Gastroesophageal sphincter (tissue), 4 donors: ENCODE data around the gene FYB1. TPM values are rescaled to one million over a fixed set of nuclear protein-coding genes. Genes with fewer than 3 reads are reported as not detected.

Source experiments
- ATAC-seq: fragments of 150-250 bp; one replicate; pipeline ENCODE4 v1.9.1; 2016; ENCODE audit warnings: mild to moderate bottlenecking, moderate library complexity
- H3K27ac ChIP-seq, 4 donors: fragments of 200-600 bp; sonication (generic) in 3 of 4; 1 replicate in 3 of 4; 2 replicates in 1 of 4; pipeline ENCODE4 v1.5.1; 2016 to 2019
- H3K27me3 ChIP-seq: fragments of 200-600 bp; sonication (generic); one replicate; pipeline ENCODE4 v1.5.1; 2019
- H3K36me3 ChIP-seq, 2 donors: fragments of 200-600 bp; sonication (generic); one replicate each; pipeline ENCODE4 v1.5.1; 2019; ENCODE audit warnings: control low read depth in 1 of 2
- H3K4me1 ChIP-seq, 3 donors: fragments of 200-600 bp; sonication (generic); 1 replicate in 2 of 3; 2 replicates in 1 of 3; pipeline ENCODE4 v1.5.1; 2016 to 2019; ENCODE audit warnings: control low read depth in 2 of 3
- H3K4me3 ChIP-seq, 2 donors: fragments of 200-600 bp; sonication (generic); one replicate each; pipeline ENCODE4 v1.5.1; 2019; ENCODE audit warnings: mild to moderate bottlenecking in 1 of 2, moderate library complexity in 1 of 2
- H3K9me3 ChIP-seq, 3 donors: fragments of 200-600 bp; sonication (generic); one replicate each; pipeline ENCODE4 v1.5.1; 2017 to 2019; ENCODE audit warnings: control low read depth in 2 of 3
- CTCF ChIP-seq, 4 experiments: fragments of 200-600 bp in 2 of 4; fragments of 450-650 bp in 2 of 4; sonication (generic) in 1 of 4; IDR thresholded peaks; one replicate each; pipeline ENCODE4 v1.5.1; 2017 to 2019; ENCODE audit warnings: antibody characterized with exemption in 4 of 4, mild to moderate bottlenecking in 2 of 4, moderate library complexity in 2 of 4
- EP300 ChIP-seq: sonication (generic); formaldehyde crosslinking; IDR thresholded peaks from one replicate; pipeline ENCODE4 v1.6.1; 2017; ENCODE audit warnings: antibody characterized with exemption, mild to moderate bottlenecking
- POLR2A ChIP-seq, 2 donors: fragments of 450-650 bp; IDR thresholded peaks; one replicate each; pipeline ENCODE4 v1.6.1; 2017; ENCODE audit warnings: antibody characterized with exemption in 2 of 2, mild to moderate bottlenecking in 2 of 2, moderate library complexity in 1 of 2
- POLR2AphosphoS5 ChIP-seq: sonication (generic); formaldehyde crosslinking; IDR thresholded peaks from one replicate; pipeline ENCODE4 v1.6.1; 2017; ENCODE audit warnings: antibody characterized with exemption
- WGBS, 2 donors: methylation state at CpG; one replicate each; pipeline ENCODE4 v1.1.5; 2018; ENCODE audit warnings: low coverage in 1 of 2; 5-methylcytosine and 5-hydroxymethylcytosine counted together
- total RNA-seq, 4 donors: library from RNA; depleted of rRNA; stranded (reverse); fragments of >200 nt; gene quantifications; one replicate each; pipeline ENCODE4 v1.1.0, GENCODE V29; 2016

Gene FYB1
- total RNA-seq, 4 donors from 2014 or later, result 2.5 to 9.3 (median 5.9) TPM

GRCh38 chr5:39108987-39109386 is 110.4 kb downstream of the FYB1 start:
- ATAC-seq, result no peak
- no peak overlapping the region for H3K27ac ChIP-seq
- no peak for TF ChIP-seq CTCF (IDR thresholded peaks at IDR 0.05)
- no peaks in the 10 kb centered on the region for H3K9me3 ChIP-seq
- no peaks in the 10 kb centered on the region for H3K4me1 ChIP-seq
- H3K4me3 ChIP-seq, result no peak overlapping the region
- no peaks in the 10 kb centered on the region for H3K36me3 ChIP-seq
- H3K27me3 ChIP-seq, result no peaks in the 10 kb centered on the region
- 48 to 65% methylated on average over 3 of the region's 3 CpGs for WGBS, 2 donors

- TF ChIP-seq POLR2A (IDR thresholded peaks at IDR 0.05), result no peak
- TF ChIP-seq CTCF (IDR thresholded peaks at IDR 0.05), result no peak
- no peak for TF ChIP-seq EP300
- TF ChIP-seq POLR2AphosphoS5, result no peak
Measured at GRCh38 chr5:39107350-39107749, 112.0 kb downstream of the FYB1 start.

GRCh38 chr5:39106322-39106721 is 113.0 kb downstream of the FYB1 start:
- Histone ChIP-seq H3K36me3 (no peaks in the 10 kb centered on the region), H3K27ac (no peak overlapping the region), H3K4me1 (no peaks in the 10 kb centered on the region), H3K9me3 (no peaks in the 10 kb centered on the region), H3K4me3 (no peak overlapping the region), H3K27me3 (no peaks in the 10 kb centered on the region)
- ATAC-seq, result no peak
- 29 to 30% methylated on average over 1 of the region's 1 CpG for WGBS, 2 donors
- TF ChIP-seq CTCF (IDR thresholded peaks at IDR 0.05) (peak in 1 of 4 experiments; percentile 16), POLR2AphosphoS5 (no peak)

More at GRCh38 chr5:39107350-39107749, 112.0 kb downstream of the FYB1 start:
- no peaks in the 10 kb centered on the region for H3K9me3 ChIP-seq
- no peaks in the 10 kb centered on the region for H3K27me3 ChIP-seq
- no peak overlapping the region for H3K4me3 ChIP-seq
- H3K36me3 ChIP-seq, result no peaks in the 10 kb centered on the region
- no peak overlapping the region for H3K27ac ChIP-seq
- no peaks in the 10 kb centered on the region for H3K4me1 ChIP-seq
- no peak for ATAC-seq

- Histone ChIP-seq H3K4me3 (no peak overlapping the region), H3K9me3 (no peaks in the 10 kb centered on the region), H3K27ac (no peak overlapping the region), H3K27me3 (no peaks in the 10 kb centered on the region), H3K36me3 (no peaks in the 10 kb centered on the region), H3K4me1 (no peaks in the 10 kb centered on the region)
- no peak for TF ChIP-seq EP300
- no peak for TF ChIP-seq CTCF (IDR thresholded peaks at IDR 0.05)
- TF ChIP-seq POLR2AphosphoS5, result no peak
- TF ChIP-seq POLR2A (IDR thresholded peaks at IDR 0.05), result no peak
- WGBS, 2 donors, result 63 to 86% methylated on average over 1 of the region's 1 CpG
- no peak for ATAC-seq
Measured at GRCh38 chr5:39104221-39104620, 115.1 kb downstream of the FYB1 start.

GRCh38 chr5:39102684-39103155 is 116.6 kb downstream of the FYB1 start:
- Histone ChIP-seq H3K36me3 (no peaks in the 10 kb centered on the region), H3K27me3 (no peaks in the 10 kb centered on the region), H3K4me1 (no peaks in the 10 kb centered on the region), H3K27ac (no peak overlapping the region), H3K4me3 (no peak overlapping the region), H3K9me3 (no peaks in the 10 kb centered on the region)
- 85 to 95% methylated on average over 4 of the region's 4 CpGs for WGBS, 2 donors
- TF ChIP-seq POLR2AphosphoS5, result no peak
- TF ChIP-seq CTCF (IDR thresholded peaks at IDR 0.05), result no peak
- no peak for TF ChIP-seq EP300
- TF ChIP-seq POLR2A (IDR thresholded peaks at IDR 0.05), result no peak
- no peak for ATAC-seq
